Stimulated activated naive CD4-positive, alpha-beta T cell (primary cell): Measurements from ENCODE around the gene MED13L.

Experiments used
- DNase-seq, 6 experiments: peaks; one replicate each; lab custom pipeline; 2025; lab: John Stamatoyannopoulos, UW

The MED13L gene

DNA sequence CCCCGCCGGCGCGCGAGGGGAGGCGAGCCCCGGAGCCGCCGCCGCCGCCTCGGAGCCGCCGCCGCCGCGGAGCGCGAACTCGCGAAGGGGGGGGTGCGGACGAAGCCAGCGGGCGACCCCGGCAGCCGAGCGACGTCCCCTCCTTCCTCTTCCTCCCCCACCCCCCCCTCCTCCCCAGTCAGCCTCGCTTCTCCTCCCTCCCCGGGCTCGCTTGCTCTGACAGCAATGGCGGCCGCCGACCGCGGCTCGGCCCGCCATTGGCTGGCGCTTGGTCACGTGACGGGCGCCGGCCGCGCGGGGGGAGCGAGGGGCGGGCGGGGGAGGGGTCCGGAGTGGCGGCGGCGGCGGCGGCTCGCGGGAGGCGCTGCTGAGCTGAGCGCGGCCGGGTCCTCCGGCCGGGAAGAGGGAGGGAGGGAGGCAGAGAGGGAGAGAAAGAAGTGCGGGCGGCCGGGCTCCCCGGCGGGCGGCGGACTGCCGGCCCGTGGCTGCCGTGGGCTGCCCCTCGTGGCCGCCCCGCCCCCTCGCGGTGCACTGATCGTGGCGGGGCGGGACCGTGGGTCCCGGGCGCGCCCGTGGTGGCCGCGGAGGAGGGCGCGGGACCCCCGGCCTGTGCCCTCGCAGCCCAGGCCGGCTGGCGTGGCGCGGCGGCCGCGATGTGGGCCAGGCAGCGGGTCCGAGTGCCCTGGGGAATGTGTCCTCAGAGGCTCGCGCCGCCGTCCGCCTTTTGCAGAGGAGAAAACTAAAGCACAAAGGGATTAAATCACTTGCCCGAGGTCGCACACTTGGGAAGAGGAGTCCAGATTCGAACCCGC lies at the start of gene MED13L:
MED13L (minus strand) TSS at position 227 of the 812 bp plus-strand sequence. CDS start 562 bp downstream, outside the sequence.
- peak; percentile 84 to 91 (median 86) for DNase-seq

DNA sequence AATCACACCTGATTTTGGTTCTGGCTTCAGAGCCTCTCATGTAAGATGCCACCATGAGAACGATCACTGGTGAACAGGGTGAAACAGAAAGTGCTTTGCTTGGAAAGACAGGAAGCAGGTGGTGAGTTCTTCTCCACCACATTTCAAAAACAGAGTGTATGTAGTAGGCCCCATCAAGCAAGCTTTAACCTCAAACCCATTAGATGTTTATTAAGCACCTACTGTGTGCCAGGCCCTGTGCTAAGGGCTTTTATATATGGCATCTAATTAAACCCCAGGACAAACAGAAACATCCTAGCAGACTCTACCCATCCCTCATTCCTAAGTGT lies 47.8 kb upstream of the MED13L start:
- DNase-seq, result peak in 3 of 6 experiments; percentile 6 to 53 (median 29)

DNA sequence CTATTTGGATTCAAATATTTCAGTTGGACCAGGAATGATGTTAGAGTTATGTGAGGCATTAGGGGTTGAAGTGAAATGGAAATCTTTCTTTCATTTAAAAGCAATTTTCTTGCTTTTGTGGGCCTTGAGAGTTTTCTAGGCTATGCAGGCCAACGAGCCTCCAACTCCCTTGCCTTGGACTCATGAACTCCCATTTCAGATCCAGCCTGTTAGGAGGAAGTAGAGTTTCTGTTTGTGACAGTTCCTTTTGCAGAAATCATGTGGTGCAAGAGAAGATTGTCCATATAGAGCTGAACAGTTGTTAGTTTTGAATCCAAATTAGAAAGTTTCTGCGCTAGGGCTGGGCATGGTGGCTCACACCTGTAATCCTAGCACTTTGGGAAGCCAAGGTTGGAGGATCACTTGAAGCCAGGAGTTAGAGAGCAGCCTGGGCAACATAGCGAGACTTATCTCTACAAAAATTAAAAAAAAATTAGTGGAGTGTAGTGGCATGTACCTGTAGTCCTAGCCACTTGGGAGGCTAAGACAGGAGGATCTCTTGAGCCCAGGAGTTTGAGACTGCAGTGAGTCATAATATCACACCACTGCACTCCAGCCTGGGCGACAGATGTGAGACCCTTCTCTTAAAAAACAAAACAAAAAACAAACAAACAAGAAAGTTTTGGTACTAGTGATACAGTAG lies 47.3 kb upstream of the MED13L start:
- no peak for DNase-seq

GRCh38 chr12:116323406-116324386 lies 46.2 kb upstream of the MED13L start:
- no peak for DNase-seq

DNA sequence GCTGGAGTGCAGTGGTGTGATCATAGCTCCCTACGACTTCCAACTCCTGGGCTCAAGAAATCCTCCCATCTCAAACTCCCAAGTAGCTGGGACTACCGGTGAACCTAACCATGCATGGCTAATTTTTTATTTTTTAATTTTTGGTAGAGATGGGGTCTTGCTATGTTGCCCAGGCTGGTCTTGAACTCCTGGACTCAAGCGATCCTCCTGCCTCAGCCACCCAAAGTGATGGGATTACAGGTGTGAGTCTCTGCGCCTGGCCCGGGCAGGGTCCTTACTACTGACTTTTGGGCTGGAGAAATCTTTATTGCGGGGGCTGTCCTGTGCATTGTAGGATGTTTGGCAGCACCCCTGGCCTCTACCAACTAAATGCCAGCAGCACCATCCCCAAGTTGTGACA lies 44.4 kb upstream of the MED13L start:
- DNase-seq, result no peak

DNA sequence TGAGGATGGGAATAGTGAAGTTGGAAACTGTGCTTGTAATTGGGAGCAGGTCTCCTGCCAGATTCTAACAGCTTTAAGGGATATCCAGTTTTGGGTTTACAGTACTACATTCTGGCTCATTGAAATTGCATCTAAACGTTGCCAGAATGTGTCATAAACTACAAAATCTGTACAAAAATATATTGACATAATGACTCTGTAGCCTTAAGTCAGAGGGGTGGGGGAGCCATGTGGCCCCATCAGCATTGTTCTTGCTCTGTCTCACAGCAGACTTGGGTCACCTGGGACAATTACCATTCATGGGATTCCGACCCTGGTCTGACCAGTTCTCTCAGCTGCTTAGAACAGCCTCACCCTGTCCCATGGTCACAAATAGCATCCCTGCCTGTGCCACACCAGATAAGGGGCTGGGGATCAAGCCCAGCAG lies 43.3 kb upstream of the MED13L start:
- DNase-seq, result no peak

- no peak for DNase-seq
Observed at GRCh38 chr12:116319898-116320621, 42.6 kb upstream of the MED13L start.

DNA sequence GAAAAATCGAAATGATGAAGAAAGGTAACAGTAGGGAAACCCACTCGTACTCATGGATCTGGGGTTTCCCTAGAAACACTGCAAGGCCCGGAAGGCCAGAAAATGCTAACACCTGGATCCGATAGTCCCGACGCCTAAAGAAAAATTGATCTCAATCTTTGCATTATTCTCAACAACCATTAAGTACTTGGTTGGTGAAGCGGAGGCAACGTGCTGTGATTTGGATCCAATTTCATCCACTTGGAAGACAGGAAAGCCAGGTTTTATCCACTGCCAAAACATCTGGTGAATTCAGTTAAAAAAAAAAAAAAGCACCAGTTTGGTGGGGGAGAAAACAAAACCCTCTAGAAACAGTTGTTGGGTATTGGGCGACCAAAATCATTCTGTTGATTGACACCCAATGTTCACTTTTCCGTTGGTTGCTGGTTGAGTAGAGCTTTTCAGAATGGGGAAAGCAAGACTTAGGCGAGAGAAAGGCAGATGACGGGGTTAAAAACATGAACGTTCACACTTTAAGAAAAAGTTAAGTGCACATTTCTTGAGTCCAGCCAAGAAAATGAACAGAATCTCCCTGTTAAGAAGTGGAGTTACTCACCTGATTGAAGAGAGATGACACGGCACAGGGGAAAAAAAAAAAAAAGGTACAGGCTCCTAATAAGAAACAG lies 41.9 kb upstream of the MED13L start:
- DNase-seq, result no peak

- DNase-seq, result no peak
Observed at GRCh38 chr12:116318576-116319232, 41.2 kb upstream of the MED13L start.

GRCh38 chr12:116317986-116318575 lies 40.6 kb upstream of the MED13L start:
- no peak for DNase-seq

DNA sequence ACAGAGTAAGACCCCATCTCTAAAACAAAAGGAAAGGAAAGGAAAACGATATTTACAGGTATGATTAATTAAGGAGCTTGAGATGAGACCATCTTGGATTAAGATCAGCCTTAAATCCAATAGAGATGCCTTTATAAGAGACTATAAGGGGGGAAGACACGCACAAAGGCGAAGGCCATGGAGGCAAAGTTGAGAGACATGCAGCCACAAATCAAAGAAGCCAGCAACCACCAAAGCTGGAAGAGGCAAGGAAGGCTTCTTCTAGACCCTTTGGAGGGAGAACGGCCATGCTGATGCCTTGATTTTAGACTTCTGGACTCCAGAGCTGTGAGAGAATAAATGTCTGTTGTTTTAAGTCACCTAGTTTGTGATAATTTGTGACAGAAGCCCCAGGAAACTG lies 39.6 kb upstream of the MED13L start:
- no peak for DNase-seq

DNA sequence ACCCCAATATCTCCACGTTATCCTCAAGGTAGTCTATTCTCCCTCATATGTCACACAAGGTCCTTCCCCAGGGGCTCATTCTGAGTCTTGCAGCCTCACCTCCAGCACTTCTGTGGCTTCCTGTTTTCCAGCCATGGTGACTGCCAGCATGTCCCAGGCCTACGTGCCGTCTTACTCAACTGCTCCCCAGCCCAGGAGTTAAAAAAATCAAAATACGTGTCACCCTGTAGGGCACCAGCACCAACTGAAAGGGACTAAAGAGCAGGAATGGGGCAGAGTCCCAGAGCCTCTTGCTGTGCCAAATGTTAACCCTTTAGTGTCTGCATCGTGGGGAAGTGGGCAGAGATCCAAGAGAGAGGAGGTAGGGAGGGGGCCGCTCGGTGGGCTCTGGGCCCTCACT lies 37.0 kb upstream of the MED13L start:
- no peak for DNase-seq

GRCh38 chr12:116313194-116313927 lies 35.9 kb upstream of the MED13L start:
- no peak for DNase-seq

DNA sequence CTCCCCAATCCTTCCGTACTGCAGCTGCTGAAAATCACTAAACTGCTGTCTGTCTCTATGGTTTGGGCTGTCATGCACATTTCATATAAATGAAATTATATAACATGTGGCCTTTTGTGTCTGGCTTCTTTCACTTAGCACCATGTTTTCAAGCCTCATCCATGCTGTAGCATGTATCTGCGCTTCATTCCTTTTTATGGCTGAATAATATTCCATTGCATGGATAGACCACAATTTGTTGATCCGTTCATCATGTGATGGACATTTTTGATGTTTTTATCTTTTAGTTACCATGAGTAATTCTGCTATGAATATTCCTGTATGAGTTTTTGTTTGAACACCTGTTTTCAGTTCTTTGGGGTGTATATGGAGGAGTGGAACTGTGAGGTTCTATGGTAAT lies 32.6 kb upstream of the MED13L start:
- DNase-seq, result no peak

DNA sequence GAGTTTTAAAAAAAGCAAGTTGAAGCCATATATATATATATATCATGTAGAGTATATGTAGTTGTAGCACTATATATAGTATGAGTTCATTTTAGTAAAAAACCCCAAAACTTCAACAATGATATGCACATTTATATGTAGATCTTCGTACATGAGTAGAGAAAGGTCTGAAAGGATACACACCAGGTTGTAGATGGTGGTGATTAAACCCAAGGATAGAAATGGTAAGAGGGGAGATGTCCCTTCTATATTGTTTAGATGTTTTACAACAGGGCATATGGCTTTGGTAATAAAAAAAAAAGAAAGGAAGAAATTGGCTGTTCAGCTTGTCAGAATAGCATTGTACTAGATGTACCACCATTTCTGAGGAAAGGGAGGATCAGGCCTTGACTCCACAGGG lies 31.9 kb upstream of the MED13L start:
- DNase-seq, result no peak

DNA sequence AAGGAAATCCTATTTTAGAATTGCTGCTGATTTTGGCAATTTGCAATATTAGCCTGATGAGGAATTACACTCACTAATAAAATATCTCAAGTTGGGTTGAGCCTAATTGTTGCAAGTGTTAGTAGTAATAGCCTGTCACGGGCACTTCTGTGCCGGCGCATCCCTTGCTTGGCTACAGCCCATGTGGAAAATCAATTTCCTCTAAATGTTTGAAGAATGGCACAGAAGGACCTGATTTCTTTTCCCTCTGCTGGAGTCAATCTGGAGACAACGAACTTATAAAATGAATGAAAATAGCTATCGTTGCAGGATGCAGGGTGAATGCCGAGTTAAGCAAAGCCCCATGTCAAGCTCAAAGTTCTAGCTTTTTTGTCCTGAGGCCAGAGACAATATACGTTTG lies 31.2 kb upstream of the MED13L start:
- DNase-seq, result no peak

DNA sequence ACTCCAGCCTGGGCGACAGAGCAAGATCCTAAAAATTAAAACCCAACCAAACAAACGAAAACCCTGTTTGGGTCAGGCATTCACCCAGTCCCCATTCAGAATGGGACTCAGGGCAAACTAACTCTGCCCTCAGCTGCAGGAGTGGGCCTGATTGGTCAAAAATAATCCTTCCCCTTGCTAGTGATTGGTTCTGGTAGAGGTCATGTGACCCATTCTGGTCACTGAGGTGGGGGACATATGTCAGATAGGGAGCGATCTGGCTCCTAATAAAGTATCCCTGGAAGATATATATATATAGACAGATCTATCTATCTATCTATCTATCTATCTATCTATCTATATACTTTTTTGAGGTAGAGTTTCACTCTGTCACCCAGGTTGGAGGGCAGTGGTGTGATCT lies 29.5 kb upstream of the MED13L start:
- DNase-seq, result no peak

DNA sequence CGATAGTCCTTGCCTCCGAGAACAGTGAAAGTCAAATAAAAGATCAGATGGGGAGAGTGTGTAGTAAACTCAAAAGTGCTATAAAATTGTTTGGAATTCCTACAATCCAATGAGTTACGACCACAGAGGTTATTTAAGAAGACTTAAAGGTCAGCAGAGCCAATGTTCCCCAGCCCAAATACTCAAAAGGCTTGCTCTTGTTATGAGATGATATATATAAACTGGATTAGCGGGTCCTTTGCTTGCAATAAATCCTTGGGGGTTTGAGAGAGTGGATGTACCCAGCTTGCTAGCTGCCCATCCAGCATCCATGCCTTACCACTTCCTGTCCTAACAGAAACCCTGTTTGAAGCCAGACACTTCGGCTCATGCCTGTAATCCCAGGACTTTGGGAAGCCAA lies 29.0 kb upstream of the MED13L start:
- DNase-seq, result no peak

DNA sequence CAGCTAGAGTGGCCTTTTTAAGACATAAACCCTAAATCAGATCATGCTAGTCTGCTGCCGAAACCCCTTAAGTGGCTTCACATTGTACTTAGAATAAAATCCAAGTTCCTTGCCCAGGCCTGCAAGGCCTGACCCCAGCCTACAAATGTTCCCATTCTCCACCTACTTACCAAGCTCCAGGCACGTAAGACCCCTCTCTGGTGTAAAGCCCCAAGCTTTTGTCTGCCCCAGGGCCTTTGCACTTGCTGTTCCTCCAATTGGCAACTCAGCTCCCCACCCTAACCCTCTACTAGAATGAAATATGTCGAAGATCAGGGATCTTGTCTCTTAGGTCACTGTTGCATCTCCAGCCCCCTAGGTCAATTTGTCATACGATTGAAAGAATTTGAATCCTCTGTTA lies 27.1 kb upstream of the MED13L start:
- no peak for DNase-seq

DNA sequence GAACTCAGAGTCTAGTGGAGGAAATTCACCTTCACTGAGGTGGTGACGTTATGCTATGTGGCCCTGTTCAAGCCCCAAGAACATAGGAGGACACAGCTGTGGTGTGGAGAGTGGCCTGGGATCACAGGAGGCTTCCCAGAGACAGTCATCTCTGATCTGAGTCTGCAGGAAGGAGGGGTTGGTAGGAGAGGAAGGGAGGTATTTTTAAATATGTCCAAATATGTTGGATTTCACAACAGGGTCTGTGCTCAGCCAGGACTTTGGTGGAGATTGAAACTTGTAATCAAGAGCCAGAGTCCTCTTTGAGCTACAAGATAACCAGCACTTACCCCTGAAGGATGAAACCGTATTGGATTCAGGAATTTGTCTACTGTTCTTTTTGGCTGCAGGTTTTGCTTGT lies 26.4 kb upstream of the MED13L start:
- DNase-seq, result no peak
